DOHH2 (cell line): ENCODE measurements around the gene IFRD2.

Experiments
- CTCF ChIP-seq: fragments of 200-600 bp; sonication (generic); IDR thresholded peaks from one replicate; pipeline ENCODE4 v1.5.1; 2014; ENCODE audit warnings: antibody characterized with exemption, mild to moderate bottlenecking, low read depth, low read length; ENCODE audit not compliant: poor library complexity, severe bottlenecking
- EZH2phosphoT487 ChIP-seq: fragments of 200-600 bp; sonication (generic); IDR thresholded peaks from 2 replicates; pipeline ENCODE4 v1.6.1; 2017; ENCODE audit warnings: borderline replicate concordance, mild to moderate bottlenecking, antibody characterized with exemption, low read length, moderate library complexity, mixed read lengths

GRCh38 chr3:50254577-50255250 lies 37.5 kb downstream of the IFRD2 start:
- no peak for TF ChIP-seq CTCF
- no peak for TF ChIP-seq EZH2phosphoT487
